Smooth muscle cell (in vitro differentiated cells): Measurements from ENCODE around the gene ZNF280A. TPM values are rescaled to one million over a fixed set of nuclear protein-coding genes. Genes with fewer than 3 reads are reported as not detected.

ENCODE experiments used
- DNase-seq: peaks from one replicate; lab custom pipeline; 2025; ENCODE audit not compliant: unreplicated experiment; lab: John Stamatoyannopoulos, UW
- H2AFZ ChIP-seq: fragments of 200-600 bp; sonication (generic); 2 replicates; pipeline ENCODE4 v1.6.0; 2016; ENCODE audit warnings: antibody characterized with exemption, low read depth, mild to moderate bottlenecking
- H3F3A ChIP-seq: fragments of 200-600 bp; sonication (generic); 2 replicates; pipeline ENCODE4 v1.6.0; 2017; ENCODE audit warnings: antibody characterized with exemption, low read depth
- H3K27ac ChIP-seq: fragments of 200-600 bp; sonication (generic); 2 replicates; pipeline ENCODE4 v1.5.1; 2016; ENCODE audit warnings: low read depth, mild to moderate bottlenecking
- H3K27me3 ChIP-seq: fragments of 200-600 bp; sonication (generic); 2 replicates; pipeline ENCODE4 v1.6.1; 2016; ENCODE audit warnings: low read depth, mild to moderate bottlenecking
- H3K36me3 ChIP-seq: fragments of 200-600 bp; sonication (generic); 2 replicates; pipeline ENCODE4 v1.5.1; 2016; ENCODE audit warnings: low read depth
- H3K4me1 ChIP-seq: fragments of 200-600 bp; sonication (generic); 2 replicates; pipeline ENCODE4 v1.5.1; 2016; ENCODE audit warnings: low read depth
- H3K4me2 ChIP-seq: fragments of 200-600 bp; sonication (generic); 2 replicates; pipeline ENCODE4 v1.6.0; 2016; ENCODE audit warnings: mild to moderate bottlenecking
- H3K4me3 ChIP-seq: fragments of 200-600 bp; sonication (generic); 2 replicates; pipeline ENCODE4 v1.5.1; 2016; ENCODE audit warnings: mild to moderate bottlenecking
- H3K79me2 ChIP-seq: fragments of 200-600 bp; sonication (generic); 2 replicates; pipeline ENCODE4 v1.6.0; 2016; ENCODE audit warnings: low read depth, mild to moderate bottlenecking
- H3K9ac ChIP-seq: fragments of 200-600 bp; sonication (generic); 2 replicates; pipeline ENCODE4 v1.6.0; 2016; ENCODE audit warnings: low read depth
- H3K9me3 ChIP-seq: fragments of 200-600 bp; sonication (generic); replicated peaks from 2 replicates; pipeline ENCODE4 v1.5.1; 2016; ENCODE audit warnings: low read depth
- H4K20me1 ChIP-seq: fragments of 200-600 bp; sonication (generic); 2 replicates; pipeline ENCODE4 v1.6.0; 2016; ENCODE audit warnings: low read depth
- CTCF ChIP-seq: fragments of 200-600 bp; sonication (generic); IDR thresholded peaks from 2 replicates; pipeline ENCODE4 v1.5.1; 2017; ENCODE audit warnings: borderline replicate concordance, mild to moderate bottlenecking, antibody characterized with exemption; ENCODE audit not compliant: insufficient read depth, poor library complexity, severe bottlenecking
- WGBS: methylation state at CpG from one replicate; pipeline ENCODE4 v1.1.7; 2016; ENCODE audit warnings: low lambda C conversion rate; 5-methylcytosine and 5-hydroxymethylcytosine counted together
- polyA plus RNA-seq: library from polyadenylated mRNA; unstranded; fragments of >200 nt; fragmentation: Nextera tagmentation; extraction: Ambion mirVana; gene quantifications from 2 replicates; pipeline ENCODE4 v1.2.1, GENCODE V29; 2016
- total RNA-seq: library from RNA; depleted of rRNA; stranded (reverse); fragments of >200 nt; gene quantifications from 2 replicates; pipeline ENCODE4 v1.2.3, GENCODE V29; 2014

Gene ZNF280A
- total and polyA plus RNA-seq, 2 experiments from 2014 or later, result 0.21 TPM; not detected in 1

- 81% methylated on average over 3 of the region's 3 CpGs for WGBS
- Histone ChIP-seq H3F3A (no peaks in the 10 kb centered on the region), H4K20me1 (no peaks in the 10 kb centered on the region), H3K9me3 (no peaks in the 10 kb centered on the region), H3K9ac (no peak overlapping the region), H3K4me2 (no peak overlapping the region), H2AFZ (no peak overlapping the region), H3K4me1 (no peaks in the 10 kb centered on the region), H3K4me3 (no peak overlapping the region), H3K27me3 (peaks cover 45% of the 10 kb centered on the region), H3K27ac (no peak overlapping the region), H3K79me2 (no peaks in the 10 kb centered on the region), H3K36me3 (no peaks in the 10 kb centered on the region)
- DNase-seq, result no peak
- no peak for TF ChIP-seq CTCF
Observed at GRCh38 chr22:22547226-22547625, 27.2 kb upstream of the ZNF280A start.

- Histone ChIP-seq H2AFZ (no peak overlapping the region), H3K27ac (no peak overlapping the region), H3K4me1 (no peaks in the 10 kb centered on the region), H3K79me2 (no peaks in the 10 kb centered on the region), H3K9ac (no peak overlapping the region), H3F3A (no peaks in the 10 kb centered on the region), H3K27me3 (peaks cover 45% of the 10 kb centered on the region), H3K36me3 (no peaks in the 10 kb centered on the region), H4K20me1 (no peaks in the 10 kb centered on the region), H3K4me3 (no peak overlapping the region), H3K4me2 (no peak overlapping the region), H3K9me3 (no peaks in the 10 kb centered on the region)
- no peak for TF ChIP-seq CTCF
- no peak for DNase-seq
- 67% methylated on average over 5 of the region's 5 CpGs for WGBS
Observed at GRCh38 chr22:22546490-22546889, 26.4 kb upstream of the ZNF280A start.

GRCh38 chr22:22545084-22545483 lies 25.0 kb upstream of the ZNF280A start:
- Histone ChIP-seq H3K27ac (no peak overlapping the region), H2AFZ (no peak overlapping the region), H4K20me1 (no peaks in the 10 kb centered on the region), H3K4me1 (no peaks in the 10 kb centered on the region), H3K9ac (no peak overlapping the region), H3K4me2 (no peak overlapping the region), H3K79me2 (no peaks in the 10 kb centered on the region), H3K4me3 (no peak overlapping the region), H3K36me3 (no peaks in the 10 kb centered on the region), H3K27me3 (peaks cover 33% of the 10 kb centered on the region), H3F3A (no peaks in the 10 kb centered on the region), H3K9me3 (no peaks in the 10 kb centered on the region)
- 92% methylated on average over 2 of the region's 2 CpGs for WGBS
- DNase-seq, result no peak
- no peak for TF ChIP-seq CTCF

GRCh38 chr22:22538226-22538989 lies 18.3 kb upstream of the ZNF280A start:
- Histone ChIP-seq H3K79me2 (no peaks in the 10 kb centered on the region), H3K4me3 (no peak overlapping the region), H2AFZ (no peak overlapping the region), H4K20me1 (no peaks in the 10 kb centered on the region), H3K4me1 (no peaks in the 10 kb centered on the region), H3K9ac (no peak overlapping the region), H3K27ac (no peak overlapping the region), H3K27me3 (peaks cover 5% of the 10 kb centered on the region), H3F3A (no peaks in the 10 kb centered on the region), H3K36me3 (no peaks in the 10 kb centered on the region), H3K9me3 (no peaks in the 10 kb centered on the region), H3K4me2 (no peak overlapping the region)
- WGBS, result 86% methylated on average over 7 of the region's 7 CpGs
- TF ChIP-seq CTCF, result no peak
- DNase-seq, result no peak
